PC-3 (cell line): ENCODE measurements around the gene CCDC32.

Experiments used
- EZH2 ChIP-seq: fragments of 300-600 bp; sonication (generic); IDR thresholded peaks from one replicate; pipeline ENCODE4 v1.6.1; 2017; ENCODE audit warnings: antibody characterized with exemption, mild to moderate bottlenecking, low read length; ENCODE audit not compliant: unreplicated experiment
- EZH2phosphoT487 ChIP-seq: fragments of 300-600 bp; sonication (generic); IDR thresholded peaks from 2 replicates; pipeline ENCODE4 v1.6.1; 2018; ENCODE audit warnings: mild to moderate bottlenecking, antibody characterized with exemption, low read length, borderline replicate concordance
- TF ChIP-seq, protein P1 (sequence below): fragments of 300-600 bp; sonication (generic); conservative IDR thresholded peaks from 2 replicates; pipeline ENCODE4 v1.5.1; 2017; ENCODE audit warnings: antibody characterized with exemption, low read depth, mild to moderate bottlenecking, low read length

DNA sequence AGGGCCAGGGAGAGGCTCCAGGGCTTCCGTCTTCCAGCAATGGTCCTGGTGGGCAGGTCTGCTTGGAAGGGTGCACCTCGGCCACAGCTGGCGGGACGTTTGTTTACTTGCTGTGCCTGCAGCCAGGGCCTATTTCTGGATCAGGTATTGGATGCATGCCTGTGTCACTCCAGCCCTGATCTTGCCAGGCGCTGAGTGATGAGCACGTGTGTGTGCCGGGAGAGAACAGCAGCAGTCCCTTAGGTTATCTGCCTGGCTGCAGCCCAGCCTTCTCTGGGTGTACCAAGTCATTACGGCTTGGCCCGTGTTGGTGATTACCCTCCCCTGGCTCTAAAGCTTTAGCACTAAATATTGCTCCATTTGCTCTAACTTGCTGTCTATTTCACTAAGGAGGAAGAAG is 14.9 kb downstream of the CCDC32 start:
- TF ChIP-seq, protein P1, sequence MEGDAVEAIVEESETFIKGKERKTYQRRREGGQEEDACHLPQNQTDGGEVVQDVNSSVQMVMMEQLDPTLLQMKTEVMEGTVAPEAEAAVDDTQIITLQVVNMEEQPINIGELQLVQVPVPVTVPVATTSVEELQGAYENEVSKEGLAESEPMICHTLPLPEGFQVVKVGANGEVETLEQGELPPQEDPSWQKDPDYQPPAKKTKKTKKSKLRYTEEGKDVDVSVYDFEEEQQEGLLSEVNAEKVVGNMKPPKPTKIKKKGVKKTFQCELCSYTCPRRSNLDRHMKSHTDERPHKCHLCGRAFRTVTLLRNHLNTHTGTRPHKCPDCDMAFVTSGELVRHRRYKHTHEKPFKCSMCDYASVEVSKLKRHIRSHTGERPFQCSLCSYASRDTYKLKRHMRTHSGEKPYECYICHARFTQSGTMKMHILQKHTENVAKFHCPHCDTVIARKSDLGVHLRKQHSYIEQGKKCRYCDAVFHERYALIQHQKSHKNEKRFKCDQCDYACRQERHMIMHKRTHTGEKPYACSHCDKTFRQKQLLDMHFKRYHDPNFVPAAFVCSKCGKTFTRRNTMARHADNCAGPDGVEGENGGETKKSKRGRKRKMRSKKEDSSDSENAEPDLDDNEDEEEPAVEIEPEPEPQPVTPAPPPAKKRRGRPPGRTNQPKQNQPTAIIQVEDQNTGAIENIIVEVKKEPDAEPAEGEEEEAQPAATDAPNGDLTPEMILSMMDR, result no peak
- TF ChIP-seq EZH2phosphoT487, result no peak
- TF ChIP-seq EZH2, result no peak
